ENCODE measurements around the gene PAPSS1. TPM values are rescaled to one million over a fixed set of nuclear protein-coding genes. Genes with fewer than 3 reads are reported as not detected.

The PAPSS1 gene
- total and polyA plus RNA-seq, 2 of the 8 experiments (the other 6 are each of a cell fraction or from before 2014, with no cell fraction given) = 79.2 to 98.5 TPM

GRCh38 chr4:107589269-107589668 lies 130.8 kb downstream of the PAPSS1 start (continued):
- no peak for TF ChIP-seq CHD2 (IDR thresholded peaks at IDR 0.05; ENCODE audit: low read length)
- TF ChIP-seq, protein P1, sequence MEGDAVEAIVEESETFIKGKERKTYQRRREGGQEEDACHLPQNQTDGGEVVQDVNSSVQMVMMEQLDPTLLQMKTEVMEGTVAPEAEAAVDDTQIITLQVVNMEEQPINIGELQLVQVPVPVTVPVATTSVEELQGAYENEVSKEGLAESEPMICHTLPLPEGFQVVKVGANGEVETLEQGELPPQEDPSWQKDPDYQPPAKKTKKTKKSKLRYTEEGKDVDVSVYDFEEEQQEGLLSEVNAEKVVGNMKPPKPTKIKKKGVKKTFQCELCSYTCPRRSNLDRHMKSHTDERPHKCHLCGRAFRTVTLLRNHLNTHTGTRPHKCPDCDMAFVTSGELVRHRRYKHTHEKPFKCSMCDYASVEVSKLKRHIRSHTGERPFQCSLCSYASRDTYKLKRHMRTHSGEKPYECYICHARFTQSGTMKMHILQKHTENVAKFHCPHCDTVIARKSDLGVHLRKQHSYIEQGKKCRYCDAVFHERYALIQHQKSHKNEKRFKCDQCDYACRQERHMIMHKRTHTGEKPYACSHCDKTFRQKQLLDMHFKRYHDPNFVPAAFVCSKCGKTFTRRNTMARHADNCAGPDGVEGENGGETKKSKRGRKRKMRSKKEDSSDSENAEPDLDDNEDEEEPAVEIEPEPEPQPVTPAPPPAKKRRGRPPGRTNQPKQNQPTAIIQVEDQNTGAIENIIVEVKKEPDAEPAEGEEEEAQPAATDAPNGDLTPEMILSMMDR (IDR thresholded peaks at IDR 0.05; ENCODE audit: control extremely low read depth in 1 of 3, insufficient read depth in 1 of 3, low read depth in 1 of 3, low read length in 3 of 3) = no peak

Measured in H1 (cell line).